ENCODE results near the gene TSPAN31.

- no peak for TF ChIP-seq CTCF (IDR thresholded peaks at IDR 0.05)
- no peak for TF ChIP-seq POLR2A (IDR thresholded peaks at IDR 0.05)
Measured at GRCh38 chr12:57767876-57768275, 23.0 kb downstream of the TSPAN31 start.
